T-cell (primary cell): ENCODE measurements around the gene CTNNA3. TPM values are rescaled to one million over a fixed set of nuclear protein-coding genes. Genes with fewer than 3 reads are reported as not detected.
"Not testable (repeated sequence)": the region's sequence is repeated elsewhere in the genome, so short reads cannot be mapped to it uniquely, and the experiment has no call there.

ENCODE experiments used
- ATAC-seq, 4 experiments: fragments of 200-7000 bp in 3 of 4; fragments of 150-1000 bp in 1 of 4; cut with Tn5 transposase; replicated peaks in 1 of 4; 1 replicate in 3 of 4; 2 replicates in 1 of 4; pipeline ENCODE4 v1.10.0; 2021; ENCODE audit warnings: moderate library complexity in 3 of 4, mild to moderate bottlenecking in 2 of 4, moderate number of reproducible peaks in 1 of 4
- CTCF ChIA-PET, 2 donors: fragments of 300-600 bp; sonication (Branson Sonifier 250); formaldehyde crosslinking; loops; one replicate each; lab custom pipeline; 2022; ENCODE audit warnings: antibody characterized with exemption in 2 of 2; lab: Charles Lee
- POLR2A ChIA-PET, 2 donors: fragments of 300-600 bp; sonication (Branson Sonifier 250); formaldehyde crosslinking; loops; one replicate each; lab custom pipeline; 2022; ENCODE audit warnings: antibody characterized with exemption in 2 of 2; lab: Charles Lee
- DNase-seq, 35 experiments: peaks; one replicate each; pipeline versions ENCODE4 v3.0.0 to v3.0.0-alpha.2; 2013 to 2023
- H3K27ac ChIP-seq: one replicate; pipeline ENCODE4 v1.5.1; 2013; ENCODE audit warnings: low read length
- H3K27me3 ChIP-seq, 2 experiments: replicated peaks in 1 of 2; 1 replicate in 1 of 2; 2 replicates in 1 of 2; pipeline versions ENCODE4 v1.6.1 to v1.7.0; 2013; ENCODE audit warnings: low read length in 1 of 2, mixed read lengths in 1 of 2; ENCODE audit not compliant: control insufficient read depth in 2 of 2, insufficient read depth in 2 of 2; ENCODE audit errors: extremely low read depth in 1 of 2
- H3K36me3 ChIP-seq, 2 donors: 1 replicate in 1 of 2; 2 replicates in 1 of 2; pipeline versions ENCODE4 v1.6.1 to v1.7.0; 2013; ENCODE audit warnings: low read length in 1 of 2; ENCODE audit not compliant: control insufficient read depth in 2 of 2, insufficient read depth in 1 of 2; ENCODE audit errors: extremely low read depth in 1 of 2
- H3K4me1 ChIP-seq, 2 experiments: 1 replicate in 1 of 2; 2 replicates in 1 of 2; pipeline versions ENCODE4 v1.6.1 to v1.7.0; 2013; ENCODE audit warnings: low read length in 2 of 2, mixed read lengths in 1 of 2; ENCODE audit not compliant: insufficient read depth in 2 of 2, control insufficient read depth in 1 of 2; ENCODE audit errors: extremely low read depth in 1 of 2
- H3K4me3 ChIP-seq, 2 donors: 1 replicate in 1 of 2; 2 replicates in 1 of 2; pipeline versions ENCODE4 v1.5.1 to v1.7.0; 2013; ENCODE audit warnings: mild to moderate bottlenecking in 2 of 2, low read length in 1 of 2, moderate library complexity in 1 of 2; ENCODE audit not compliant: control insufficient read depth in 1 of 2; ENCODE audit errors: extremely low read depth in 1 of 2
- H3K9me3 ChIP-seq: 2 replicates; pipeline ENCODE4 v1.7.0; 2013
- H3K27ac Mint-ChIP-seq, 2 donors: one replicate each; pipeline ENCODE4 v1.8.0; 2020 to 2021; ENCODE audit warnings: mild to moderate bottlenecking in 2 of 2, mixed read lengths in 2 of 2
- H3K27me3 Mint-ChIP-seq, 2 donors: one replicate each; pipeline ENCODE4 v1.8.0; 2021 to 2022; ENCODE audit warnings: mixed read lengths in 2 of 2
- H3K36me3 Mint-ChIP-seq: one replicate; pipeline ENCODE4 v1.8.0; 2021; ENCODE audit warnings: mixed read lengths
- H3K4me1 Mint-ChIP-seq, 3 donors: one replicate each; pipeline ENCODE4 v1.8.0; 2020 to 2022; ENCODE audit warnings: mixed read lengths in 3 of 3, mild to moderate bottlenecking in 1 of 3
- H3K4me3 Mint-ChIP-seq, 3 donors: one replicate each; pipeline ENCODE4 v1.8.0; 2020 to 2022; ENCODE audit warnings: mild to moderate bottlenecking in 3 of 3, mixed read lengths in 3 of 3, moderate library complexity in 3 of 3
- H3K9me3 Mint-ChIP-seq, 3 donors: one replicate each; pipeline ENCODE4 v1.8.0; 2020 to 2022; ENCODE audit warnings: mixed read lengths in 3 of 3
- WGBS: methylation state at CpG from one replicate; pipeline ENCODE4 v1.1.5; 2013; ENCODE audit warnings: missing lambda C conversion rate; ENCODE audit not compliant: insufficient coverage; 5-methylcytosine and 5-hydroxymethylcytosine counted together
- total RNA-seq, 35 experiments: library from RNA in 6 of 35; stranded (reverse) in 6 of 35; fragments of 120-200 nt in 1 of 35; gene quantifications; one replicate each; pipeline versions ENCODE4 v1.2.1 to v1.2.4 and lab custom pipeline; 2013 to 2026

Gene CTNNA3
- total RNA-seq, 5 donors from 2014 or later (not counting 1 experiment from before 2014, with no cell fraction given), result 0.88 TPM; not detected in 4

- no CpG with 5 or more reads among the region's 2 CpGs for WGBS
- Histone ChIP-seq H3K9me3 (peaks cover 9% of the 10 kb centered on the region), H3K4me1 (no peaks in the 10 kb centered on the region), H3K4me3 (no peak overlapping the region), H3K27ac (no peak overlapping the region), H3K36me3 (no peaks in the 10 kb centered on the region), H3K27me3 (no peaks in the 10 kb centered on the region)
- Mint-ChIP-seq H3K27me3 (no peaks in the 10 kb centered on the region), H3K9me3 (peaks cover 2 to 9% (median 3%) of the 10 kb centered on the region in 3 donors), H3K4me3 (no peak overlapping the region), H3K27ac (no peak overlapping the region), H3K4me1 (no peaks in the 10 kb centered on the region), H3K36me3 (no peaks in the 10 kb centered on the region)
- CTCF ChIA-PET, result interaction anchor here in 1 of 2 donors (0.6 kb wide), 1 partner anchor 448 kb away, joined by 3 read pairs; no protein-coding TSS in a partner anchor
- POLR2A ChIA-PET, result no interaction called here
- no peak for ATAC-seq
- no peak for DNase-seq
Measured at GRCh38 chr10:66368146-66368545, 1327.8 kb downstream of the CTNNA3 start.

DNA sequence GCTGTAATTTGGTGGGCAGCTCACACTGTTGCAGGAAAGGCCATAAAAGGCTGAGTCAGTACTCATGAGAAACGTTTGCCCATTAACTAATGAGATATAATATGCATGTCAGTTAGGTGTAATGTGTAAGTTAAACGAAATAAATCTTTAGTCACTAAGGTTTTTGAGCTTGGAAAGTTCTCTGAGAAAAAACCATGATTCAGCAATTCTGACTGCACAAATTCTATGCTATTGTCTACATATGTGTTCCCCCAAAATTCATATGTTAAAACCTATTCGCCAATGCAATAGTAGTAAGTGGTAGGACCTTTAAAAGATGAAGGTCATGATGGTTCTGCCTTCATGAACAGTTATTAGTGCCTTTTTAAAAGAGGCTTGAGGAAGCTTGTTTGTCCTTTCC, 1329.8 kb downstream of the CTNNA3 start:
- no peaks in the 10 kb centered on the region for H3K4me1 ChIP-seq
- WGBS, result no CpG with 5 or more reads among the region's 3 CpGs
- ChIA-PET CTCF (no interaction called here), POLR2A (no interaction called here)
- DNase-seq, result no peak
- H3K27ac ChIP-seq, result no peak overlapping the region
- peaks cover 9% of the 10 kb centered on the region for H3K9me3 ChIP-seq
- peaks cover 4 to 15% (median 9%) of the 10 kb centered on the region in 3 donors for H3K9me3 Mint-ChIP-seq
- no peak for ATAC-seq
- H3K4me1 Mint-ChIP-seq, result no peaks in the 10 kb centered on the region
- no peaks in the 10 kb centered on the region for H3K27me3 Mint-ChIP-seq
- no peak overlapping the region for H3K27ac Mint-ChIP-seq
- no peaks in the 10 kb centered on the region for H3K36me3 ChIP-seq
- no peak overlapping the region for H3K4me3 ChIP-seq
- no peaks in the 10 kb centered on the region for H3K27me3 ChIP-seq
- H3K4me3 Mint-ChIP-seq, result no peak overlapping the region
- no peaks in the 10 kb centered on the region for H3K36me3 Mint-ChIP-seq

DNA sequence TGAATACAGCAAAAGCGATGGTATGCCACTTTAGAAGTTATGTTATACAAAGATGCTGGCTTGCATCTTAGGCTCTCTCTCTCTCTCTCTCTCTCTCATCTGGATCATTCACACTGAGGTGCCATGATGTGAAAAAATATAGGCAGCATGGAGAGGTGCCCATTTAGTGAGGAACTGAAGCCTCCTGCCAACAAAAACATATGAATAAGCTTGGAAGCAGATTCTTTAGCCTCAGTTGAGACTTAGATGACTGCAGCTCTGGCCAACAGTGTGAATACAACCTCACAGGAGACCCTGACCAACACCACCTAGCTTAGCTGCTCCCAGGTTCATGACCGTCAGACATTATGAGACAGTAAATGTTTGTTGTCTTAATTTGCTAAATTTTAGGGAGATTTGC, 1330.3 kb downstream of the CTNNA3 start:
- no peaks in the 10 kb centered on the region for H3K27me3 Mint-ChIP-seq
- Histone ChIP-seq H3K36me3 (no peaks in the 10 kb centered on the region), H3K9me3 (peaks cover 9% of the 10 kb centered on the region), H3K27me3 (no peaks in the 10 kb centered on the region), H3K4me3 (no peak overlapping the region), H3K27ac (no peak overlapping the region), H3K4me1 (no peaks in the 10 kb centered on the region)
- H3K9me3 Mint-ChIP-seq, result peaks cover 4 to 15% (median 9%) of the 10 kb centered on the region in 3 donors
- no peak overlapping the region for H3K4me3 Mint-ChIP-seq
- ChIA-PET POLR2A (no interaction called here), CTCF (no interaction called here)
- DNase-seq (no peak), ATAC-seq (no peak)
- no peak overlapping the region for H3K27ac Mint-ChIP-seq
- no CpG with 5 or more reads among the region's 2 CpGs for WGBS
- H3K4me1 Mint-ChIP-seq, result no peaks in the 10 kb centered on the region
- no peaks in the 10 kb centered on the region for H3K36me3 Mint-ChIP-seq

GRCh38 chr10:66362522-66362921, 1333.5 kb downstream of the CTNNA3 start:
- no peaks in the 10 kb centered on the region for H3K4me1 ChIP-seq
- H3K4me1 Mint-ChIP-seq, result no peaks in the 10 kb centered on the region
- ChIA-PET POLR2A (no interaction called here), CTCF (no interaction called here)
- ATAC-seq, result no peak
- H3K27me3 Mint-ChIP-seq, result no peaks in the 10 kb centered on the region
- H3K36me3 ChIP-seq, result no peaks in the 10 kb centered on the region
- WGBS, result 83% methylated on average over 1 of the region's 3 CpGs
- H3K4me3 ChIP-seq, result no peak overlapping the region
- H3K27ac ChIP-seq, result no peak overlapping the region
- no peak overlapping the region for H3K27ac Mint-ChIP-seq
- DNase-seq, result no peak
- peaks cover 9% of the 10 kb centered on the region for H3K9me3 ChIP-seq
- H3K27me3 ChIP-seq, result no peaks in the 10 kb centered on the region
- H3K36me3 Mint-ChIP-seq, result no peaks in the 10 kb centered on the region
- H3K4me3 Mint-ChIP-seq, result no peak overlapping the region
- peaks cover 2 to 23% (median 9%) of the 10 kb centered on the region in 3 donors for H3K9me3 Mint-ChIP-seq

DNA sequence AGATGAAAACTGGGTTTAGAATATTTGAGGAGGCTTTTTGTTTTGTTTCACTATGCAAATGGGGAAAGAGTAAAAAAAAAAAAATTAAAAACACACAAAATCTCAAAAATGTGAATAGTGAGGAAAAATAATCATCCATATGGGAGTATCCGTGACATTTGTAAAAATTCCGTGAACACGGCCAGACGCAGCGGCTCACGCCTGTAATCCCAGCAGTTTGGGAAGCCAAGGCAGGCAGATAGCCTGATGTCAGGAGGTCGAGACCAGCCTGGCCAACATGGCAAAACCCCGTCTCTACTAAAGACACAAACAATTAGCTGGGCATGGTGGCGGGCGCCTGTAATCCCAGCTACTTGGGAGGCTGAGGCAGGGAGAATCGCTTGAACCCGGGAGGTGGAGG, 1342.2 kb downstream of the CTNNA3 start:
- H3K27me3 ChIP-seq, POLR2A ChIA-PET, H3K4me3 ChIP-seq, H3K36me3 Mint-ChIP-seq, H3K9me3 ChIP-seq, H3K9me3 Mint-ChIP-seq, H3K4me1 ChIP-seq, H3K36me3 ChIP-seq, H3K4me1 Mint-ChIP-seq, H3K27me3 Mint-ChIP-seq, H3K27ac Mint-ChIP-seq, DNase-seq, ATAC-seq, H3K4me3 Mint-ChIP-seq, CTCF ChIA-PET, H3K27ac ChIP-seq: not testable (repeated sequence)
- WGBS, result 82% methylated on average over 7 of the region's 12 CpGs

GRCh38 chr10:66353422-66353821, 1342.6 kb downstream of the CTNNA3 start:
- no peak overlapping the region for H3K27ac ChIP-seq
- no peaks in the 10 kb centered on the region for H3K36me3 ChIP-seq
- H3K4me3 ChIP-seq, result no peak overlapping the region
- ATAC-seq, result no peak
- DNase-seq, result no peak
- ChIA-PET POLR2A (no interaction called here), CTCF (no interaction called here)
- no peaks in the 10 kb centered on the region for H3K36me3 Mint-ChIP-seq
- no peaks in the 10 kb centered on the region for H3K27me3 ChIP-seq
- H3K9me3 ChIP-seq, result no peaks in the 10 kb centered on the region
- no CpG with 5 or more reads among the region's 3 CpGs for WGBS
- H3K27ac Mint-ChIP-seq, result no peak overlapping the region
- H3K4me1 ChIP-seq, result no peaks in the 10 kb centered on the region
- H3K27me3 Mint-ChIP-seq, result no peaks in the 10 kb centered on the region
- H3K4me3 Mint-ChIP-seq, result no peak overlapping the region
- H3K9me3 Mint-ChIP-seq, result peaks cover 2 to 7% (median 3%) of the 10 kb centered on the region in 3 donors
- H3K4me1 Mint-ChIP-seq, result no peaks in the 10 kb centered on the region
